IMR-90 (cell line): ENCODE data around the gene MYL11. TPM values are rescaled to one million over a fixed set of nuclear protein-coding genes. Genes with fewer than 3 reads are reported as not detected.

Experiments
- ATAC-seq: fragments of 200-7000 bp; cut with Tn5 transposase; 2 replicates; pipeline ENCODE4 v1.9.1; 2020; ENCODE audit warnings: low read depth, mild to moderate bottlenecking, moderate library complexity
- BruUV-seq: library from RNA; stranded (reverse); fragments of 400-500 nt; replicated peaks from 2 replicates; lab custom pipeline; 2021; lab: Mats Ljungman, UMichigan
- CTCF ChIA-PET: fragments of 300-600 bp; formaldehyde crosslinking; extraction: SDS; loops from one replicate; lab custom pipeline; 2021; ENCODE audit warnings: antibody characterized with exemption; lab: Yijun Ruan, JAX
- POLR2A ChIA-PET: fragments of 300-600 bp; sonication (Branson Sonifier 250); formaldehyde crosslinking; loops from one replicate; lab custom pipeline; 2022; ENCODE audit warnings: antibody characterized with exemption; ENCODE audit not compliant: unreplicated experiment; lab: Charles Lee
- DNase-seq: peaks from one replicate; pipeline ENCODE4 v3.0.0; 2013
- H2AFZ ChIP-seq: replicated peaks from 2 replicates; pipeline ENCODE3; 2013; ENCODE audit warnings: low read length, mild to moderate bottlenecking; ENCODE audit not compliant: poor library complexity
- H2AK5ac ChIP-seq: 2 replicates; pipeline ENCODE4 v1.6.1; 2013; ENCODE audit warnings: low read depth, low read length, inconsistent platforms
- H2AK9ac ChIP-seq: replicated peaks from 2 replicates; pipeline ENCODE3; 2013; ENCODE audit warnings: mild to moderate bottlenecking, low read depth, low read length, moderate library complexity; ENCODE audit not compliant: poor library complexity
- H2BK120ac ChIP-seq: 2 replicates; pipeline ENCODE4 v1.6.1; 2013; ENCODE audit warnings: low read depth, low read length, inconsistent platforms
- H2BK15ac ChIP-seq: 3 replicates; pipeline ENCODE4 v1.6.1; 2013; ENCODE audit warnings: low read depth, low read length, inconsistent platforms
- H2BK20ac ChIP-seq: 2 replicates; pipeline ENCODE4 v1.6.1; 2013; ENCODE audit warnings: low read depth, mild to moderate bottlenecking, inconsistent platforms, low read length, moderate library complexity
- H2BK5ac ChIP-seq: 2 replicates; pipeline ENCODE4 v1.6.1; 2013; ENCODE audit warnings: mild to moderate bottlenecking, low read depth, low read length, inconsistent platforms; ENCODE audit not compliant: poor library complexity, severe bottlenecking
- H3K14ac ChIP-seq: replicated peaks from 2 replicates; pipeline ENCODE4 v1.6.1; 2013; ENCODE audit warnings: low read depth, low read length, inconsistent platforms
- H3K18ac ChIP-seq: 2 replicates; pipeline ENCODE4 v1.6.1; 2013; ENCODE audit warnings: low read depth, low read length, control low read depth
- H3K23ac ChIP-seq: 2 replicates; pipeline ENCODE4 v1.6.1; 2013; ENCODE audit warnings: low read depth, low read length, inconsistent platforms
- H3K27ac ChIP-seq: 2 replicates; pipeline ENCODE4 v1.5.1; 2013; ENCODE audit warnings: mild to moderate bottlenecking, control low read depth, low read length; ENCODE audit not compliant: insufficient read depth
- H3K27me3 ChIP-seq: 2 replicates; pipeline ENCODE4 v1.6.1; 2013; ENCODE audit warnings: low read length; ENCODE audit not compliant: control insufficient read depth, insufficient read depth
- H3K36me3 ChIP-seq: 2 replicates; pipeline ENCODE4 v1.6.1; 2013; ENCODE audit warnings: low read length, mixed read lengths; ENCODE audit not compliant: control insufficient read depth, insufficient read depth
- H3K4ac ChIP-seq: 2 replicates; pipeline ENCODE4 v1.6.1; 2013; ENCODE audit warnings: low read depth, low read length, inconsistent platforms
- H3K4me1 ChIP-seq: 2 replicates; pipeline ENCODE4 v1.6.1; 2013; ENCODE audit warnings: low read length, mixed read lengths; ENCODE audit not compliant: control insufficient read depth, insufficient read depth
- H3K4me2 ChIP-seq: 2 replicates; pipeline ENCODE4 v1.6.1; 2013; ENCODE audit warnings: low read depth, mild to moderate bottlenecking, control low read depth, low read length, moderate library complexity
- H3K4me3 ChIP-seq: 2 replicates; pipeline ENCODE4 v1.5.1; 2013; ENCODE audit warnings: low read depth, mild to moderate bottlenecking, control low read depth, low read length, moderate library complexity; ENCODE audit not compliant: insufficient read depth
- H3K56ac ChIP-seq: 2 replicates; pipeline ENCODE4 v1.6.1; 2013; ENCODE audit warnings: low read length, inconsistent platforms; ENCODE audit not compliant: insufficient read depth; ENCODE audit errors: extremely low read depth
- H3K79me1 ChIP-seq, 2 experiments: 2 replicates each; pipeline ENCODE4 v1.6.1; 2013; ENCODE audit warnings: low read length in 2 of 2, inconsistent platforms in 1 of 2, low read depth in 1 of 2
- H3K9ac ChIP-seq: 2 replicates; pipeline ENCODE4 v1.6.1; 2013; ENCODE audit warnings: low read depth, low read length, control low read depth
- H3K9me1 ChIP-seq: 2 replicates; pipeline ENCODE4 v1.6.1; 2013; ENCODE audit warnings: low read length, inconsistent platforms; ENCODE audit not compliant: insufficient read depth
- H3K9me3 ChIP-seq: 2 replicates; pipeline ENCODE4 v1.6.1; 2013; ENCODE audit warnings: low read length; ENCODE audit not compliant: control insufficient read depth, insufficient read depth
- H4K20me1 ChIP-seq: 2 replicates; pipeline ENCODE4 v1.6.1; 2013; ENCODE audit warnings: low read length, inconsistent platforms; ENCODE audit not compliant: insufficient read depth
- H4K5ac ChIP-seq: 2 replicates; pipeline ENCODE4 v1.6.1; 2013; ENCODE audit warnings: mild to moderate bottlenecking, low read depth, low read length, control low read depth
- H4K8ac ChIP-seq, 2 experiments: 2 replicates each; pipeline ENCODE4 v1.6.1; 2013; ENCODE audit warnings: low read depth in 2 of 2, low read length in 2 of 2, control low read depth in 1 of 2, inconsistent platforms in 1 of 2
- H4K91ac ChIP-seq: 2 replicates; pipeline ENCODE4 v1.6.1; 2013; ENCODE audit warnings: low read depth, low read length, inconsistent platforms; ENCODE audit not compliant: insufficient read depth
- BHLHE40 ChIP-seq: fragments of 150-350 bp; IDR thresholded peaks from 2 replicates; pipeline ENCODE4 v1.6.1; 2016; ENCODE audit warnings: mild to moderate bottlenecking, low read depth, low read length
- CEBPB ChIP-seq: IDR thresholded peaks from 2 replicates; pipeline ENCODE4 v1.6.1; 2012; ENCODE audit warnings: low read depth, low read length, improper control_type of control experiment
- CHD1 ChIP-seq: IDR thresholded peaks from 2 replicates; pipeline ENCODE4 v1.6.1; 2012; ENCODE audit warnings: low read depth, low read length, improper control_type of control experiment
- CTCF ChIP-seq: conservative IDR thresholded peaks from 2 replicates; pipeline ENCODE4 v1.5.1; 2012; ENCODE audit warnings: mild to moderate bottlenecking, low read depth, low read length, improper control_type of control experiment
- POLR2A ChIP-seq: IDR thresholded peaks from 2 replicates; pipeline ENCODE4 v1.6.1; 2012; ENCODE audit warnings: mild to moderate bottlenecking, low read depth, low read length
- RAD21 ChIP-seq: IDR thresholded peaks from 2 replicates; pipeline ENCODE4 v1.6.1; 2012; ENCODE audit warnings: low read length, improper control_type of control experiment
- WGBS, 2 experiments: methylation state at CpG; one replicate each; pipeline versions ENCODE4 v1.1.5 to v1.1.7; 2013; ENCODE audit warnings: missing lambda C conversion rate in 2 of 2; ENCODE audit not compliant: insufficient read length in 1 of 2; ENCODE audit errors: extremely low coverage in 2 of 2; 5-methylcytosine and 5-hydroxymethylcytosine counted together
- dilution Hi-C: fragments of 300-500 bp; cut with HindIII; formaldehyde crosslinking; loops from one replicate; pipeline ENCODE4 v1.14.3; 2018; ENCODE audit warnings: low sequenced_read_pairs; ENCODE audit not compliant: unreplicated experiment
- in situ Hi-C: fragments of 300-500 bp; cut with MboI; formaldehyde crosslinking; loops from 3 replicates; pipeline ENCODE4 v1.14.3; 2019; ENCODE audit warnings: low sequenced_read_pairs, inconsistent platforms, mixed read lengths
- intact Hi-C: fragments of 100-400 bp; cut with micrococcal nuclease; formaldehyde crosslinking; loops from 2 replicates; pipeline ENCODE4 v1.10.0; 2022
- polyA plus RNA-seq, 3 experiments: library from polyadenylated mRNA; depleted of rRNA; stranded (reverse); fragments of >200 nt; gene quantifications; 2 replicates each; pipeline ENCODE4 v1.2.3, GENCODE V29; 2012; ENCODE audit warnings: low replicate concordance in 1 of 3
- total RNA-seq: library from RNA; depleted of rRNA; stranded (reverse); fragments of >200 nt; gene quantifications from 2 replicates; pipeline ENCODE4 v1.2.3, GENCODE V29; 2012

MYL11 gene
- total and polyA plus RNA-seq, 2 of the 4 experiments (the other 2 are of a cell fraction): 1.1 TPM; not detected in 1

GRCh38 chr16:30375864-30376263 is 1.3 kb downstream of the MYL11 start:
- no peak overlapping the region for H3K56ac ChIP-seq
- H4K8ac ChIP-seq: no peak overlapping the region
- H3K79me1 ChIP-seq: peaks cover 5 to 37% of the 10 kb centered on the region in 2 experiments
- DNase-seq (no peak), ATAC-seq (no peak)
- H3K23ac ChIP-seq: no peak overlapping the region
- no peak overlapping the region for H3K18ac ChIP-seq
- no peak overlapping the region for H3K14ac ChIP-seq
- POLR2A ChIA-PET: no interaction called here
- no CpG with 5 or more reads among the region's 8 CpGs for WGBS, 2 experiments
- CTCF ChIA-PET: no interaction called here
- no peak overlapping the region for H3K9ac ChIP-seq
- no peak overlapping the region for H3K4me2 ChIP-seq
- no peak for TF ChIP-seq RAD21
- no peak for TF ChIP-seq CTCF
- no peak for TF ChIP-seq POLR2A
- TF ChIP-seq BHLHE40: no peak
- TF ChIP-seq CHD1: no peak
- no peak for TF ChIP-seq CEBPB
- no peaks in the 10 kb centered on the region for H3K36me3 ChIP-seq
- no peak overlapping the region for H2AFZ ChIP-seq
- H3K4me1 ChIP-seq: peaks cover 7% of the 10 kb centered on the region
- in situ Hi-C loops: no loop called here
- H4K5ac ChIP-seq: no peak overlapping the region
- H3K27ac ChIP-seq: no peak overlapping the region
- H3K9me3 ChIP-seq: no peaks in the 10 kb centered on the region
- no TSS peak for BruUV-seq
- peaks cover 21% of the 10 kb centered on the region for H3K9me1 ChIP-seq
- intact Hi-C loops: no loop called here
- H2BK5ac ChIP-seq: no peak overlapping the region
- H4K91ac ChIP-seq: no peak overlapping the region
- no peak overlapping the region for H3K4me3 ChIP-seq
- no peaks in the 10 kb centered on the region for H3K27me3 ChIP-seq
- no peak overlapping the region for H3K4ac ChIP-seq
- dilution Hi-C loops: no loop called here
- H2AK5ac ChIP-seq: no peak overlapping the region
- no peak overlapping the region for H2AK9ac ChIP-seq
- H2BK15ac ChIP-seq: no peak overlapping the region
- H2BK20ac ChIP-seq: no peak overlapping the region
- no peak overlapping the region for H2BK120ac ChIP-seq
- H4K20me1 ChIP-seq: peaks cover 10% of the 10 kb centered on the region
